ENCODE data around the gene TMEM200A. TPM values are rescaled to one million over a fixed set of nuclear protein-coding genes. Genes with fewer than 3 reads are reported as not detected.

Gene TMEM200A
- total RNA-seq, 1 experiment from 2014 or later = not detected

GRCh38 chr6:130369831-130370230, 4.0 kb downstream of the TMEM200A start:
- intact Hi-C loops (cut with micrococcal nuclease; ENCODE audit: unreplicated experiment) = no loop called here
- H2AFZ ChIP-seq = no peak overlapping the region
- POLR2A ChIA-PET (ENCODE audit: unreplicated experiment) = no interaction called here
- DNase-seq = peak in 1 of 2 experiments; percentile 12
- no peaks in the 10 kb centered on the region; the same call in 1 of the 2 replicates for H3K9me2 ChIP-seq (ENCODE audit: insufficient read depth)
- no peak for TF ChIP-seq EZH2 (IDR thresholded peaks at IDR 0.05; ENCODE audit: low read depth)
- TF ChIP-seq CTCF (conservative IDR thresholded peaks at IDR 0.05) = no peak
- no peak overlapping the region for H3K27ac ChIP-seq
- H3K4me1 ChIP-seq (replicated peaks; ENCODE audit: insufficient read depth) = no peaks in the 10 kb centered on the region
- H3K36me3 ChIP-seq (ENCODE audit: low read depth) = no peaks in the 10 kb centered on the region
- BruUV-seq (replicated peaks) = no TSS peak
- peaks cover 19% of the 10 kb centered on the region for H3K27me3 ChIP-seq (ENCODE audit: insufficient read depth, low read depth)
- CTCF ChIA-PET = no interaction called here
- no peaks in the 10 kb centered on the region for H3K9me3 ChIP-seq (ENCODE audit: insufficient read depth, low read depth)
- no peak overlapping the region for H3K4me3 ChIP-seq
- H3F3A ChIP-seq (ENCODE audit: insufficient read depth, low read depth) = no peaks in the 10 kb centered on the region
- no peak overlapping the region for H3K4me2 ChIP-seq
- H4K20me1 ChIP-seq (ENCODE audit: insufficient read depth) = no peaks in the 10 kb centered on the region
- H3K79me2 ChIP-seq (ENCODE audit: low read depth) = no peaks in the 10 kb centered on the region

DNA sequence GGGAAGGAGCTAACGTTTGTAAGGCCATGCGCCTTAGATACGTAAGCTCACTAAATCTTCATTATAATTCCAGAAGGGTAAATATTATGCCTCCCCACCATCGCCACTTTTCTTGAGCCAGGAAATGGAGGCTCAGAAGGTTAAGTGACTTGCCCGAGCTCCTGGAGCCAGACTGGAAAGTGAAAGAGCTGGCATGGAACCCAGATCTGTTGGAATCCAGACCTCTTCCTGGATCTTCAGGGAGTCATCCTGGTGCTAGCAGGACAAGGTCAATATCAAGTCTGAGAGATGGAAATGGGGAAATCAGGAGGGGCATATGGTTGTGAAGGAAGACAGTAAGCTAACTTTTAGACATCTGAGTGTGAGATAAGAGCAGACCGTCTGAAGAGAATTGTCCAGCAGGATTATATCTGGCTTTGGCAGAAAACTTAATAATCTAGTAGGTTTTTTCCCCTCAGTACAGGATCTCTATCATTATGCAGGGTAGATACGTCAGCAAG, 6.2 kb downstream of the TMEM200A start:
- Histone ChIP-seq H3F3A (ENCODE audit: insufficient read depth, low read depth) (no peaks in the 10 kb centered on the region), H3K27me3 (ENCODE audit: insufficient read depth, low read depth) (peaks cover 16% of the 10 kb centered on the region), H3K9me2 (ENCODE audit: insufficient read depth) (no peaks in the 10 kb centered on the region; the same call in 1 of the 2 replicates), H3K4me2 (no peak overlapping the region), H3K9me3 (ENCODE audit: insufficient read depth, low read depth) (no peaks in the 10 kb centered on the region), H2AFZ (no peak overlapping the region), H4K20me1 (ENCODE audit: insufficient read depth) (no peaks in the 10 kb centered on the region), H3K36me3 (ENCODE audit: low read depth) (no peaks in the 10 kb centered on the region), H3K4me3 (no peak overlapping the region), H3K79me2 (ENCODE audit: low read depth) (no peaks in the 10 kb centered on the region), H3K4me1 (replicated peaks; ENCODE audit: insufficient read depth) (no peaks in the 10 kb centered on the region), H3K27ac (no peak overlapping the region)
- intact Hi-C loops (cut with micrococcal nuclease; ENCODE audit: unreplicated experiment) = no loop called here
- no TSS peak for BruUV-seq (replicated peaks)
- CTCF ChIA-PET = no interaction called here
- POLR2A ChIA-PET (ENCODE audit: unreplicated experiment) = no interaction called here
- peak in 1 of 2 experiments; percentile 11 for DNase-seq
- no peak for TF ChIP-seq EZH2 (IDR thresholded peaks at IDR 0.05; ENCODE audit: low read depth)

- no peak overlapping the region for H3K4me3 ChIP-seq
- intact Hi-C loops (cut with micrococcal nuclease; ENCODE audit: unreplicated experiment) = no loop called here
- no TSS peak for BruUV-seq (replicated peaks)
- H3F3A ChIP-seq (ENCODE audit: insufficient read depth, low read depth) = no peaks in the 10 kb centered on the region
- no peaks in the 10 kb centered on the region for H3K4me1 ChIP-seq (replicated peaks; ENCODE audit: insufficient read depth)
- POLR2A ChIA-PET (ENCODE audit: unreplicated experiment) = no interaction called here
- CTCF ChIA-PET = no interaction called here
- H4K20me1 ChIP-seq (ENCODE audit: insufficient read depth) = no peaks in the 10 kb centered on the region
- H2AFZ ChIP-seq = no peak overlapping the region
- H3K79me2 ChIP-seq (ENCODE audit: low read depth) = no peaks in the 10 kb centered on the region
- no peaks in the 10 kb centered on the region for H3K36me3 ChIP-seq (ENCODE audit: low read depth)
- peaks cover 8% of the 10 kb centered on the region; the same call in 1 of the 2 replicates for H3K27me3 ChIP-seq (ENCODE audit: insufficient read depth, low read depth)
- TF ChIP-seq CTCF (conservative IDR thresholded peaks at IDR 0.05) (no peak), EZH2 (IDR thresholded peaks at IDR 0.05; ENCODE audit: low read depth) (no peak)
- H3K9me3 ChIP-seq (ENCODE audit: insufficient read depth, low read depth) = no peaks in the 10 kb centered on the region
- H3K9me2 ChIP-seq (ENCODE audit: insufficient read depth) = no peaks in the 10 kb centered on the region; the same call in 1 of the 2 replicates
- no peak overlapping the region for H3K4me2 ChIP-seq
- no peak overlapping the region for H3K27ac ChIP-seq
- peak in 1 of 2 experiments; percentile 27 for DNase-seq
Measured at GRCh38 chr6:130372786-130373185, 7.0 kb downstream of the TMEM200A start.

DNA sequence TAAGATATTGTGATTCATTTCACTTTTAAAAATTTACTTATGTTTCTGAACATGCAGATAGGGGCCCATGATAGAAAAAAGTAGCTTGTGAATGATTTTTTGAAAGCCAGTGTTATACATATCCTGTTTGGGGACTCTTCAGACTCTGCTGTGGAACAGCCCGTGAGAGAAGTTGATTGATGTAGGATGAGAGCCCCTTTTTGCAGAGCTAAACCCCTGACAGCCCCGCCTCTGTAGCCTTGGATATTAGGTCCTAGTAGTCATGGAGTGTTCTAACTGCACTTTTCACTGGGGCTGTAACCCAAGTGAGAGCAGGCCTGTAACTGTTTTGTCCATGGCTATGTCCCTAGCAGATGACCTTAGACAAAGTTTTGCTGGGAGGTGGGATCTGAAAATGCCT, 8.2 kb downstream of the TMEM200A start:
- no peaks in the 10 kb centered on the region for H3K9me3 ChIP-seq (ENCODE audit: insufficient read depth, low read depth)
- H3K36me3 ChIP-seq (ENCODE audit: low read depth) = no peaks in the 10 kb centered on the region
- no peaks in the 10 kb centered on the region for H3K4me1 ChIP-seq (replicated peaks; ENCODE audit: insufficient read depth)
- no peak for DNase-seq
- no peaks in the 10 kb centered on the region for H3F3A ChIP-seq (ENCODE audit: insufficient read depth, low read depth)
- no peak overlapping the region for H3K4me2 ChIP-seq
- no peaks in the 10 kb centered on the region; the same call in 1 of the 2 replicates for H3K9me2 ChIP-seq (ENCODE audit: insufficient read depth)
- no peaks in the 10 kb centered on the region for H3K27me3 ChIP-seq (ENCODE audit: insufficient read depth, low read depth)
- POLR2A ChIA-PET (ENCODE audit: unreplicated experiment) = interaction anchor here (0.9 kb wide), 1 partner anchor 268 kb away, joined by 8 read pairs; no protein-coding TSS in a partner anchor
- BruUV-seq (replicated peaks) = no TSS peak
- TF ChIP-seq EZH2 (IDR thresholded peaks at IDR 0.05; ENCODE audit: low read depth) (no peak), CTCF (conservative IDR thresholded peaks at IDR 0.05) (no peak)
- no peak overlapping the region for H2AFZ ChIP-seq
- H3K79me2 ChIP-seq (ENCODE audit: low read depth) = no peaks in the 10 kb centered on the region
- no peak overlapping the region for H3K4me3 ChIP-seq
- H4K20me1 ChIP-seq (ENCODE audit: insufficient read depth) = no peaks in the 10 kb centered on the region
- intact Hi-C loops (cut with micrococcal nuclease; ENCODE audit: unreplicated experiment) = no loop called here
- CTCF ChIA-PET = no interaction called here
- no peak overlapping the region for H3K27ac ChIP-seq
